HG02938 (cell line): Measurements from ENCODE around the gene KRTAP10-6.
"Not testable (repeated sequence)": the region's sequence is repeated elsewhere in the genome, so short reads cannot be mapped to it uniquely, and the experiment has no call there.

Experiments
- ATAC-seq: cut with Tn5 transposase; IDR thresholded peaks from one replicate; pipeline ENCODE4 v1.9.1; 2021; ENCODE audit warnings: mild to moderate bottlenecking, moderate library complexity; ENCODE audit not compliant: unreplicated experiment

The KRTAP10-6 gene

DNA sequence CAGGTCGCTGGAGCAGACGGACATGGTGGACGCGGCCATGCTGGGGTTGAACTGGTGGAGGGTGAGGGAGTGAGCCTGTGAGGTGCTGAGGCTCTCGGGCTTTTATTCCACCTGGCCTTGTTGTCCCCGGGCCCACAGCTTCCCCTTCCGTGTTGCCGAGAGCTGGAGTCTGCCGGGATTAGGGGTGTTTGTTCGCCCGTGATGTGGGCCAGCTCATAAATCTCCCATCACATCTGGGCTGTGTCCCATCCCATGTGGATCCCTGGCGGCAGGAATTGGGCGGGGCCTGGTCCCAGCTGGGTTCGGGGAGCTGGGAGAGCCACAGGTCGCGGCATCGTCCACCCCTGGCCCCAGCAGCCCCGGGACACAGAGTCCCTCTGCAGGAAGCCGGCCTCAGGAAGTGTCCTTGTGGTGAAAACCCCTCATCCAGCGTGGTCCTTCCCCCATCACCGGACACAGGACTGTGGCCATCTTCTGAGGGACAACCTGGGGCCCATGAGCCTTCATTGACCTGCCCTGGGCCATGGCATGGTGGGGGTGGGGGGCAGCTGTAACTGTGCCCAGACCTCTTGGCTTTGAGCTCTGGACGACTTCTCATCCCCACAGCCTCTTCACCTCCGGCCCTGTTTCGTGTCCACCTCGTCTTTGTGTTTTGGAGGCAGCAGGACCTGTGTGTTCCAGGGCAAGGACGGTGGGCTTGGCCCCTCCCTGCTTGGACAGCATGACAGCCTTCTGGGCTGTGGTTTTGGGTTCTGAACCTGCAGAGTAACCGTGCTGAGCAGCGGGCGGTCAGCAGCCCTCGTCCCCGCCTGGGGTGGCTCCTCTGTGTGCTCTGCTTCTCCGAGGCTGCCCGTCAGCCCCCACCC, at the start of gene KRTAP10-6:
Gene KRTAP10-6, minus strand, starts transcription at position 60 of the 866 bp plus-strand sequence. Its CDS starts 21 bp downstream, at position 39.
- ATAC-seq: no peak

GRCh38 chr21:44640761-44641160, 48.5 kb upstream of the KRTAP10-6 start:
- no peak for ATAC-seq

DNA sequence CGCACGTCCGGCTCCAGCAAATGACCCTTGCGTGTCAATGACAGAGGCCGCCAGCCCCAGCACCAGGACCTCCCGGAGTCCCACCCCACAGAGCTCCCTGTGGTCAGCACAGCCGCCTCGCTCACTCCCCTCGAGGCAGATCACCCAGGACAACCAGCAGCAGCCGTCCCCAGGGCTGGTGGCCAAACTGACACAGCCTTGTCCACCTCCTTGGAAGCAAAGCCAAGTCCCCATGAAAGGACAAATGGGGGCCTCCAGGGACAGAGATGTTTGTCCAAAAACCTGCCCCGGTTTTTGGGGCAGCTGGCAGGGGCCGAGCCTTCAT, 47.0 kb upstream of the KRTAP10-6 start:
- ATAC-seq: no peak

DNA sequence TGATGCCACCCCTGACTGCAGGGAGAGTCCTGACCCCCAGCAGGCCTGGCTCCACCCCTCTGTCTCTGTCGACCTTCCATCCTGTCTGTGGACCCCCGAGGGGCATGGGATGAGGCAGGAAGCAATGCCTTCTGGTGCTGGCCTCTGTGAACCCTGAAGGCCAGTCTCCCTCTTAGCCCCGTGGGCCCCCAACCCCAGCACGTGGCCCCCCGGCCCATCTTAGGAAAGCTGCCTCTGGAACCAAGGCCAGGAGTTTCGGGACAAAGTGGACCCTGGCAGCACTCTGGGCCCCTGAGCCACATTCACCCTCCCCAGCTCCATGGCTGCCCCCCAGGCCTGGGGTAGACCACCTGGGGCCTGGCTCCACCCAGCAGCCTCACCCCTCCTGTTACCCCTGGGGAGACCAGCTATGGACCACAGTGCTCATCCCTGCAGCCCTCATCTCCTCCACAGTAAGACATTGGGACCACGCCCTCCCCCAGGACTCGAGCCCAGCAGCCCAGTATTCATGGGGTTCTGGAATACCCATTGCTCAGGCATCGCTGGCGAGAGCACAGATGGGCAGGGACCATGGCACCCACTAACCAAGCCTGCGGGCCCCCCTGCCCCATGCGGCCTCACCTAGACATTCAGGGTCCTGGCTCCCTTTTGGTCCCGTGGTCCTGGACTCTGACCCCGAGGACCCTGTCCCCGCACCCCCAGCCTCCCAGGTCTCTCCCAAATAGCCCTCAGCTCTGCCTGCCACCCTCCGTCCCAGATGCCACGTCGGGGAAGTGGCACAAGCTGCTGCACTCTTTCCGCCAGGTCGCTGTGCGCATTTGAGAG, 46.4 kb upstream of the KRTAP10-6 start:
- ATAC-seq: not testable (repeated sequence)

GRCh38 chr21:44637851-44638348, 45.6 kb upstream of the KRTAP10-6 start:
- ATAC-seq: not testable (repeated sequence)

DNA sequence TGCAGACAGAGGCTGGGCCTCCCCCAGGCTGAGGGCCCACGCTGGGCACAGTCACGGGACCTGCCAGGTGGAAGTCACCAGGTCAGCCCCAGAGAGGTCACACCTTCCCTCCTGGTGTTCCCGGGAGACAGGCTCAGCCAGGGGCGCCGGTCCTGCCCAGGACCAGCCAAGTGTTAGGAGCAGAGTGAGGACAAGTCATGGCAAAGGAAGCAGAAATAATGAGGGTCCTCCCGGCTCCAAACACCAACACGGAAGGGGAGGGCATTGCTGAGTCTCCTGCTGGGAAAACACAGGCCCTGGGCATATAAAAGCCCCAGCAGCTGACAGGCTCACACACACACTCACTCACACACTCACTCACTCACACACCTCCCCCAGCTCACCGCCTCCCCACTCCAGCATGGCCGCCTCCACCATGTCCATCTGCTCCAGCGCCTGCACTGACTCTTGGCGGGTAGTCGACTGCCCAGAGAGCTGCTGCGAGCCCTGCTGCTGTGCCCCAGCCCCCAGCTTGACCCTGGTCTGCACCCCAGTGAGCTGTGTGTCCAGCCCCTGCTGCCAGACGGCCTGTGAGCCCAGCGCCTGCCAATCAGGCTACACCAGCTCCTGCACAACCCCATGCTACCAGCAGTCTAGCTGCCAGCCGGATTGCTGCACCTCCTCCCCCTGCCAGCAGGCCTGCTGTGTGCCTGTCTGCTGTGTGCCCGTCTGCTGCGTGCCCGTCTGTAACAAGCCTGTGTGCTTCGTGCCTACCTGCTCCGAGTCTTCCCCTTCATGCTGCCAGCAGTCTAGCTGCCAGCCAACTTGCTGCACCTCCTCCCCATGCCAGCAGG, 44.9 kb upstream of the KRTAP10-6 start, which contains the start of gene KRTAP10-10:
Gene KRTAP10-10, plus strand, starts transcription at position 339 of the 833 bp plus-strand sequence. Its CDS starts 62 bp downstream, at position 401.
- no peak for ATAC-seq

GRCh38 chr21:44636209-44637017, 44.1 kb upstream of the KRTAP10-6 start:
- ATAC-seq: no peak

GRCh38 chr21:44632067-44632466, 39.8 kb upstream of the KRTAP10-6 start:
- ATAC-seq: no peak

DNA sequence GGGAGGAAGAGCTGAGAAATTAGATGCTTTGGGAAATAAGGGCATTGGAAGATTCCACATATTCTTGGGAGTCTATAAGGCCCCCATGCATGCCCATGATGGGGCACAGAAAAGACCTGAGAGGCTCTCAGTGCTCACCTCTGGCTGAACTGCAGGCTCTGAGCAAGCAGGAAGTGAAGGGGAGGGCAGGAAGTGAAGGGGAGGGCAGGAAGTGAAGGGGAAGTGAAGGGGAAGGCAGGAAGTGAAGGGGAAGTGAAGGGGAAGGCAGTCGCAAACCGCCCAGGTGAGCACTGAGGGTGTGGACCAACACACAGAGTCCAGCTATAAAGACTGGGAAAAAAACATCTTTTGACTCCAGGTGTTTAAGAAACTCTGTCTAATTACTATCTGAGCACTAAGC, 38.1 kb upstream of the KRTAP10-6 start:
- ATAC-seq: no peak

DNA sequence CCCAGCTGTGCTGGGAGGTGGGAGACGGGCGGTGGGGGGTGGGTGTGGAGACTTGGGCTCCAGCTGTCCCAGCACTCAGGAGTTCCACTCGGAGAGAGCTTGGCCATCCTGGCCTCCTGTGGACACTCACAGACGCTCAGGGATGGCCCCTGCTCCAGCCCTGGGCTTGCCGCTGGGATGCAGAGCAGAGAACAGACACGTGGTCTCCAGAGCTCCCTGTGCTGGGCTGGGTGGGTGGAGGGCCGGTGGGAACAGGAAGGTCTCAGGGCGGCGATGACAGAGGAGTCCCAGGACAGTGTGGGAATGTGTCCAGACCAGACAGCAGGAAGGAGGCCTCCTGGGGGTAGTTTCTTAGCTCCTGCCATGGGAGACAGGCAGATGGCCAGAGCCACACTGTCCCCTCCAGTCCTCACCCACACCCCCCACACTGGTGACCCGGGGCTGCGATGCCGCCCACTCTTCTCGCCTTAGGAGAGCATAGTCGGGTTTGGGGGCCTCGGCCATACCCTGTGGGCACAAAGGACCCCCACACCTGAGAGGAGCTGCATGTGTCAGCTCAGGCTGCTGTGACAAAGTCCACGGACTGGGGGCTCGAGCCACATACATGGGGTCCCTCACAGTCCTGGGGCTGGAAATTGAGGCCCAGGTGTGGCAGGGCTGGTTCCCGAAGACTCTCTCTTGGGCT, 36.5 kb upstream of the KRTAP10-6 start:
- no peak for ATAC-seq

- not testable (repeated sequence) for ATAC-seq
These were observed 35.5 kb upstream of the KRTAP10-6 start for GRCh38 chr21:44627831-44628233.

- not testable (repeated sequence) for ATAC-seq
These were observed 35.0 kb upstream of the KRTAP10-6 start for GRCh38 chr21:44627181-44627822.

DNA sequence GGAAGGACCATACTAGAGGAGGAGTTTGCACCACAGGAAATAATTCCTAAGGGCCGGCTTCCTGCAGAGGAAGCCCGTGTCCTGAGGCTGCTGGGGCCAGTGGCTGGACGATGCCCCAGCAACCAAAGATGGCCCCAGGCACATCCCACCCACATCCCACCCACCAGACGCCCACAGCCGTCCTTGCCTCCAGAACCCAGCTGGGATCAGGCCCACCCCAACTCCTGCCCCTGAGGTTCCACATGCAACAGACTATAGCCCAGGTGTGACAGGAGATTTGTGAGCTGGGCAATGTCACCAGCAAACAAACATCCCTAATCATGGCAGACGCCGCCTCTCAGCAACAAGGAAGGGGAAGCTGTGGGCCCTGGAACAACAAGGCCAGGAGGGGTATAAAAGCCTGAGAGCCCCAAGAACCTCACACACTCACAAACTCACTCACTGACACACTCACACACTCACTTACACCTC, 34.4 kb upstream of the KRTAP10-6 start, which contains the start of gene KRTAP10-9:
Gene KRTAP10-9, plus strand, starts transcription at position 421 of the 471 bp plus-strand sequence. CDS start 79 bp downstream, outside the sequence.
- no peak for ATAC-seq

- ATAC-seq: no peak
These were observed 34.0 kb upstream of the KRTAP10-6 start for GRCh38 chr21:44626262-44626661.

- no peak for ATAC-seq
These were observed 33.5 kb upstream of the KRTAP10-6 start for GRCh38 chr21:44625756-44626155.

DNA sequence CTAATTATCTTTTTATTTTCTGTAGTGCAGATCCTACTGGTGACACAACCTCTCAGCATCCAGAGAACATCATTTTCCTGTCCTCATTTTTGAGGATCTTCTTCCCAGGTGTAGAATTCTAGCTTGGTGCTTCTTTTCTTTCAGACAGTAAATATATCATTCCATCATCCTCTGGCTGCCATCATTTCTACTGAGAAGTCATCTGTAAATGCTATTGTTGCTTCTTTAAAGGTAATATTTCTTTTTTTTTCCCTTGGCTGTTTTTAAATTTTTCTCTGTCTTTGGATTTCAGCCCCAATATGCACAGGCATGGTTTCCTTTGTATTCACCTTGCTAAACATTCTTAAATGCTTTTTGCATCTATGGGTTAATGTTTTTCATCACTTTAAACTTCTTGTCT, 31.3 kb upstream of the KRTAP10-6 start:
- ATAC-seq: no peak

GRCh38 chr21:44619886-44620285, 27.6 kb upstream of the KRTAP10-6 start:
- no peak for ATAC-seq

GRCh38 chr21:44618909-44619308, 26.6 kb upstream of the KRTAP10-6 start:
- no peak for ATAC-seq
